ENCODE data around the gene PTH1R.

GRCh38 chr3:46896386-46896785, 18.9 kb downstream of the PTH1R start:
- TF ChIP-seq GATA2 (IDR thresholded peaks at IDR 0.05; ENCODE audit: low read depth, low read length): no peak
- no peak for TF ChIP-seq GATA3 (IDR thresholded peaks at IDR 0.05; ENCODE audit: low read depth, low read length)

Measured in SH-SY5Y (cell line).